Left colon (tissue), 2 donors: ENCODE measurements around the gene RFX1. TPM values are rescaled to one million over a fixed set of nuclear protein-coding genes. Genes with fewer than 3 reads are reported as not detected.

Source experiments
- ATAC-seq: fragments of 200-7000 bp; cut with Tn5 transposase; one replicate; pipeline ENCODE4 v1.9.1; 2020; ENCODE audit warnings: mild to moderate bottlenecking, moderate library complexity
- DNase-seq, 2 donors: peaks; one replicate each; pipeline ENCODE4 v3.0.0-alpha.2; 2020
- intact Hi-C, 2 donors: fragments of 100-400 bp; cut with DNase I in 1 of 2; cut with micrococcal nuclease in 1 of 2; formaldehyde crosslinking; loops; one replicate each; pipeline versions ENCODE4 v1.11.2 to v1.14.0; 2022; cut with DNase I, micrococcal nuclease
- total RNA-seq, 2 donors: library from RNA; stranded (reverse); fragmentation: NEBNext Ultra II Directional; extraction: Animal tissue kit (Norgen Biotek cat#: 25700); gene quantifications; one replicate each; pipeline ENCODE4 v1.2.1, GENCODE V29; 2021
- donor health status: DM: no; HTN: no; CAD: no.
- donor health status: DM: yes; HTN: yes; CAD: no.

The RFX1 gene
- total RNA-seq, 2 donors from 2014 or later: 11.6 to 12.0 TPM

DNA sequence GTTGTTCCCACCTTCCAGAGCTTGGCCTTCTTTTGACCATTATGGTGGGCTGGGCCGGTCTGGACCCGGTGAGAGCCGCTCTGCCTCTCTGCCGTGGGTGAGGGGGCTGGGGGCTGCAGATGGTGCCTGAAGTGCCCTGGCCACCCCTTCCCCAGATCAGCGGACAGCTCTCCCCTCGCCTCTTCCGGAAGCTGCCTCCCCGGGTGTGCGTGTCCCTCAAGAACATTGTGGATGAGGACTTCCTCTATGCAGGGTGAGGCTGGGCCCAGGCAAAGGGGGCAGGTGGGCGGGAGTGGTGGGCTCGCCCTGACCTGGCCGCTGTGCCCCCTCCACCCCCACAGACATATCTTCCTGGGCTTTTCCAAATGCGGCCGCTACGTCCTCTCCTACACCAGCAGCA lies 51.9 kb downstream of the RFX1 start:
- DNase-seq (no peak), ATAC-seq (no peak)
- intact Hi-C loops: no loop called here

DNA sequence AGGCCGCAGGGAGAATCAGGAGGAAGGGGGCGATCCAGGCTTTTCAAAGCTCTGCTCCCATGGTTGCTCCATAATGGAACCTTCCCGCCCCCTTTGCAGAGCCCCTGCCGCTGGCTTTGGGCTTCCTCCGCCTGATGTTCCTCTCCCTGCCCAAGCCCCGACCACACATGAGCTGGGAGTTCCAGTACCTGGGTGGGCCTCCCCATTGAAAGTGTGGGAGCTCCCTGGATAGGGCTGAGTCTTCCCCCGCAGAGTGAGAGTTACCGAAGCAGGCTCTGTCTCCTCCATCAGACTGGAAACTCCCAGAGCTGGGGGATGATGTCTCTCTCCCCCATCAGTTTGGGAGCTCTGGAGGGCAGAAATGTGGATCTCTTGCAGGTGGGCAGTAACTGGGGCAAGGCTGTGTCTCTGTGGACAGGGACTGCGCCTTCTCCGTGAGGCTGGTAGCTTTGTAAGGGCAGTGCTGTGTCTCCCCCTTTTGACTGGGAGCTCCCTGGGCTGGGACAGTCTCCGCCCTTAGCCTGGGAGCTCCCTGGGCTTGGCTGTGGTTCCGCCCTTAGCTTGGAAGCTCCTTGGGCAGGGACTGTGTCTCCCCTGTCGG lies 53.1 kb downstream of the RFX1 start:
- intact Hi-C loops: no loop called here
- DNase-seq (peak; percentile 74 to 77), ATAC-seq (peak; percentile 73)

DNA sequence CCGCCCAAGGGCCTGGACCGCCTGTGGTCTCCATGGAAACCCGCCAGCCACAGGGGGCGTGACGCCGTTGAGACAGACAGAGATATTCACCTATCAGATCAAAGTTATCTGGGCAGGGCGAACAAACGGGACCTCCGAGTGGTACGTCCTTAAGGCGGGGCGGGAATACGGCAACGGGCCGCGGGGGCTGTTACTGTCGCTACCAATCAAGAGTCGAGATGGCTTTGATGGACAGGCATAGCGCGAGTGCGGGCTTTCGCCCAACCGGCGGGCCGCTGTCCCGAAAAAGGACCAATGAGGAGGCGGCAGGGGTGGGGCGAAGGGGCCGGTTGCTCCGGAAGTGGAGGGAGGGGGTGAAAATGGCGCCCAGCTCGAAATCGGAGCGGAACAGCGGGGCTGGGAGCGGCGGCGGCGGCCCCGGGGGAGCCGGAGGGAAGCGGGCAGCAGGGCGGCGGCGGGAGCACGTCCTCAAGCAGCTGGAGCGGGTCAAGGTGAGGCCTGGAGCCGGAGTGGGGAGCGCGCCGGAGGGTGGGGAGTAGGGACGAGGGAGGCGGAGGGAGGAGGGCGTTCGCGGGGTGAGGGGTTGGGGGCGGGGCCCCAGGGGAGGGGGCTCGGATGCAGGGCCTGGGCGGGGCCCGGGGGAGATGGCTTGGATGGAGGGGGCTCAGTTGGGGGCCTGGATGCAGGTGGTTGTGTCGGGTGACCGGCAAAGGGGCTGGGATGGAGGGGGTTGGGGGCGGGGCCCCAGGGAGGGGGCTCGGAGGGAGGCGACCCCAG lies 53.8 kb downstream of the RFX1 start, which contains the start of gene DCAF15:
DCAF15 (plus strand) TSS at position 356 of the 777 bp plus-strand sequence; CDS start at position 360, 4 bp downstream.
- intact Hi-C loops: no loop called here
- peak; percentile 91 for ATAC-seq
- DNase-seq: peak; percentile 99 to 100

DNA sequence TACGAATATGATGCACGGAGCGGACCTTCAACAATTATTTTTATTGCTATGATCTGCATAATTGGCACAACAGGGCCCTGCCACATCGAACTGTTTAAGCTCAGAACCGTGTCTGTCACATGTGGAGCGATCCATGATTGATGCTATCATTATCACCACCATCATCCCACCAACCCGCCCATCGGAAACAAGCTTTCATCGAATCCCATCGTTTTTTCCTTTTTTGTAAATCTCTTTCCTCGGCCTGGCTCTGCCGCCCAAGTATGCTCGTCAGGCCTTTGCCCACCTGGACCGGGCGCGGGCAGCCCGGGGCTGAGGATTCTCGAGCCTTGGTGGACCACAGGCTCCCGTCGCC lies 54.3 kb downstream of the RFX1 start:
- ATAC-seq (no peak), DNase-seq (no peak)
- intact Hi-C loops: no loop called here

DNA sequence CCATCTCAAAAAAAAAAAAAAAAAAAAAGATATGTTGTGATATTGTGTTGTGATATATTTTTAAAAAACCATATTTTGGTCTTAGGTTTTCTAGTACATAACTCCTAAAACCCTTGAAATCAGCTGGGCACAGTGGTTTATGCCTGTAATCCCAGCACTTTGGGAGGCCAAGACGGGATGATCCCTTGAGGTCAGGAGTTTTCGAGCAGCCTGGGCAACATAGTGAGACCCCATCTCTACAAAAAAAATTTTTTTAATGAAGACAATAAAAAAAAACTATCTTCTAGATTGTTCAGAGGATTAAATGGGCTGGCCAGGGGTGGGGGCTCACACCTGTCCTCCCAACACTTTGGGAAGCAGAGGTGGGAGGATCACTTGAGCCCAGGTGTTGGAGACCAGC lies 55.1 kb downstream of the RFX1 start:
- intact Hi-C loops: no loop called here
- no peak for DNase-seq
- ATAC-seq: no peak

DNA sequence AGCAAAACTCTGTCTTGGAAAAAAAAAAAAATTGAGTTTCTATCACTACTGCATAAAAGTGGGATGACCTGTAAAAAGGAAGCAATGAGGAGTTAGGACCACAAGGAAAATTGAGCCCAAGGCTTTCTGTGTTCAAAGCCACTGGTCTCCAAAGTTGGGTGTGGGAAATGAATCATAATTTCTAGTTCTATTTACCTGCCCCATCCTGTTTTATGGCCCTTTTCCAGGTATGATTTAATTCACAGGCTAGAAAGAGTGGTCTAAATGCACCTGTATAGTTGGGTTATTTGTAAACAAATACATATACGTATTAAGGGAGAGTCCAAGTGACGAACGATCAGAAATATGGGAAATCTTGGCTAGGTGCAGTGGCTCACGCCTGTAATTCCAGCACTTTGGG lies 59.7 kb downstream of the RFX1 start:
- peak; percentile 30 for ATAC-seq
- no peak for DNase-seq
- intact Hi-C loops: no loop called here

DNA sequence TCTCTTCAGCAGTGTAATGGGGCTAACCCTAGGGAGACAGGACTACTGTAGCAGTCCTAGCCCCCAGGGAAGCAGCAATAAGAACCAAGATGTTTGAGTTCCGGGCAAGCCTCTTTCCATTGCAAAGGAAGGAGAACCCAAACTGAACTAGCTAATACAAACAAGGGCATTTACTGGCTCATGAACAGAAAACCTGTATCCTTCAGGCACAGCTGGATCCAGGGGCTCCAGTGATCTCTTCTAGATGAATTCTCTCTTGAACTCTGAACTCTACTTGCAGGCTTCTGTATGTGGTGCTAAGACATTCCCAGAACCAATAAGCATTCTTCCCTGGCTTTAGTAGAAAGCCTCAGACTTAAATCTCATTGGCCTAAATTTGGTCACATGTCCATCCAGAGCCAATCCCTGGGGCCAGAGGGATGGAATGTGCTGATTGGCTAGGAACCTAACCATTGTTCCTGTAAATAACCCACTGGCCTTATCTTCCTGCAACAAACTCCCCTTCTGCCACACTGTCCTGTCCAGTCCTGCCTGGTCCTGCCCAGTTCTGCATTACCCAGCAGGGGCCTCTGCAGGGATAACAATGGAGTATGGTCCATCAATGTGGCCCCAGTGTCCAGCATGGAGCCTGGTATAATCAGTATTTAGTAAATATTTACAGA lies 64.0 kb downstream of the RFX1 start:
- intact Hi-C loops: no loop called here
- no peak for DNase-seq
- no peak for ATAC-seq

DNA sequence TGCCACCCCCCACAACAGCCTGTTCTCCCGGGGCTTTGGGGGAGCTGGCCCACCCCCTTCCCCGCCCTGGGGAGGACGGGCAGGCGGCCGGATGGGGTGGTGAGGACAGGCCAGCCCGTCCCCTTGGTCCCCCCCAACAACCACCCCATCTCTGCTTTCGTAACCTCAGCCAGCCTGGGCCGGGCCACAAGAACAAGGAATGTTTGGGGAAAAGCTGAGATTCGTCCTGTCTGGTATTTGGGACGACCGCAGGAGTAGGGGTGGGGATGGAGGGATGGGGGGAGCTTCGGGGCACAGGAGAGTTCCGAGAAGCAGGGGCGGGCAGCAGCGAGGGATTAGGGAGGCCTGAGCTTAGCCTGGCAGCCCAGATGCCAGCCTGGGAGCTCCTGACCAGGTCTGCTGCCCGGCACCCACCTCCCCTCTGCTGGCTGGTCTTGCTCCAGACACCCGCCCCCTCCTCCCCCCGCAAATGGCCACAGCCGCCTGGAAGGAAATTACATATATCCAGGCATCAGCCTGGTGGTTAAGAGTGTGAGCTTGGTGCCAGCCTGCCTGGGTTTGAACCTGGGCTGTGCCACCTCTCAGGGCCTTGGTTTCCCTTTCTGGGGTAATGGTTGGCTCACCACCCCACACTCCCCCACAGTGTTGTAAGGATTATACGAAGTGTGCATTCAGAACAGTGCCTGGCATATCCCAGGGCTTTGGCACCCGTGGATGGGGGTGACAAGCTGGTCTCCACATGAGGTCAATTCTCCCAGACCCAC lies 67.6 kb downstream of the RFX1 start, which contains the start of gene PODNL1:
PODNL1 (minus strand) TSS at position 117 of the 764 bp plus-strand sequence. CDS start 236 bp downstream, outside the sequence.
- DNase-seq (no peak), ATAC-seq (no peak)
- intact Hi-C loops: no loop called here

DNA sequence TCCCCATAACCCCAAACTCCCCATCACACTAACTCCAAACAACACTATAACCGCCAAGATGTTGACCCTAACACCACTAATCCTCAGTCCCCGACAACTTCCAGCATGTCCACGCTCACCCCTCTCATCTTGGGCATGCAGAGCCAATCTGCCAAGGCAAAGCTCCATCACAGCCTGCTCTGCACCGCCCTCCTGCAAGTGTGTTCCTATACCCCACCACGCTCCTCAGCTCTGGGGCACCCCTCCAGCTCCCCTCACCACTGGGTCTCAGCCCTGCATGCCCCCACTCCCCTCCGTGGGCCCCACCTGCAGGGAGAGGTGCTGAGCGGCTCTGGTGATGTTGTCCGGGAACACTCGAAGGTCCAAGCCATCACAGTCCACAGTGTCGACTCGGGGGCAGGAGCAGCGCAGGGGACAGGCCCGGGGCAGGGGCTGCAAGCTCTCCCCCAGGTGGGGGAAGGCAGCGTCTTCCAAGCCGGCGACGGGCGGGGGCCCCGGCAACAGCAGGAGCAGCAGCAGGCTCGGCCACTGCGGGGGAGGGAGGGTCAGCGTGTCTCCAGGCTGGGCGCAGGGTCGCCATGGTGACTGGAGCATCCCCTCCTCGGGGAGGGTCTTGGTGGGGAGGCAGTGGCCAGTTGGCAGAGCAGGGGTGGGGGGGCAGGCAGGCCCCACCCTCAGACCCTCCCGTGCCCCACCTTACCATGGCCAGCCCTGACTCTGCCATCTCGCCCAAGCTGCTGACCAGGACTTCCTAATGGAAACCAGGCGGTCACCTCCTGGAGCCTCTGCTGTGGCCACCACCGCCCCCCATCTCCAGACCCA lies 68.4 kb downstream of the RFX1 start:
- intact Hi-C loops: no loop called here
- DNase-seq (no peak), ATAC-seq (no peak)

DNA sequence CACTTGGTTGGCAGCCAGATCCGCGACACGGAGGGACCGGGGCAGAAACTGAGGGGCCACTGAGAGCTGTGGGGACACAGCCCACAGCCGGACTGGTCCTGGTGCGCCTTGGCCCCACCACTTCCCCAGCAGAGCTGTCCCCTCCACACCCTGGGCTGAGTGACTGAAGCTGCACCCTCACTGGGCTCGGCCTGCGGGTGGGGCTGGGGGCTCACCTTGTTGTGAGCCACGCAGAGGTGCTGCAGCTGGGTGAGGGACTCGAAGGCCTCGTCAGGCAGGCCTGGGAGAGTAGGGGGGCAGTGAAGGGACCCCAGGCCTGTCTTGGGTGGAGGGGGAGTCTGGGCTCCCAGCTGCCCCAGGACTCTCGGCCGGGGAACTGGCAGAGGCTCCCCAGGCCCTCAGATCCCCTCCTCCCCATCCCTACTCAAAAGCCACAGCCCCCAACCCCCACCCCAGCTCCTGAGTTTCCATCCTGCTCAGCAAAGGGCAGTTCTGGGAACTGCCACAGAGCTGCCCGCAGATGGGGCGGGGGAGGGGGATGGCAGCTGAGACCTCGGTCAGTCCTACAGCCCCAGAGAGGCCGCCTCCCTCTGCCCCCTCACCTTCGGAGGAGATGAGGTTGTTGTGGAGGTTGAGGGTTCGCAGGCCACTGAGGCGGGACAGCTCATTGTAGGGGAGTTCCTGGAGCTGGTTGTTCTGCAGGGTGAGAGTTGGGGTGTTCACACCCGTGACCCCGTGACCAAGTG lies 70.2 kb downstream of the RFX1 start:
- ATAC-seq: no peak
- intact Hi-C loops: no loop called here

DNA sequence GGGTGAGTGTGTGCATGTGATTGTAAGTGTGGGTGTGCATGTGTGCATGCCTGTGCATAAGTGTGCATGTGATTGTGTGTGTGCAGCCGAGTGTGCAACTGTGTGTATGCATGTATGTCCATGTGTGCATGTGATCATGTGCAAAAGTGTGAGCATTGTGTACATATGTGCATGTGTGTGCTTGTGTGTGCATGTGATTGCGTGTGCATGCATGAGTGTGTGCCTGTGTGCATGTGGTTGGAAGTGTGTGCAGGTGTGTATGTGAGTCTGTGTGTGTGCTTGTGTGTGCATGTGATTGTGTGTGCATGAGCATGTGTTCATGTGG lies 71.4 kb downstream of the RFX1 start:
- intact Hi-C loops: no loop called here
- no peak for DNase-seq
- no peak for ATAC-seq

More for the DNA sequence above, 70.2 kb downstream of the RFX1 start:
- no peak for DNase-seq

DNA sequence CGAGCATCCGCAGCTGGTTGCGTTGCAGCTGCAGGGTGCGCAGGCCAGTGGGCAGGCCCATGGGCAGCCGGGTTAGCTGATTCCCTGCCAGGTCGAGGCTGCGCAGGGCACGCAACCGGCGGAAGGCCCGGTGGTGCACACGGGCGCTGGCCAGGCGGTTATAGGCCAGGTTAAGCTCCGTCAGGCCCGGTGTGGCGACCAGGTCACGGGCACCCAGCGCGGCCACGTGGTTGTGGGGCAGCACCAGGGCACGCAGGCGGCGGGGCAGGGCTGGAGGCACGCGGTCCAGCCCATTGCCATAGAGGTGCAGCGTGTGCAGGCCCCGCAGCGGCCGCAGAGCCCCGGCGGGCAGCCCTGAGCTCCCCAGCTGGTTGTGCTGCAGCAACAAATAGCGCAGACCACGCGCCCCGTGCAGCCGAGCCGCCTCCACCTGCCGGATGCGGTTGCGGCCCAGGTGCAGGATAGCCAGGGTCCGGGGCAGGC lies 73.2 kb downstream of the RFX1 start:
- peak; percentile 23 for ATAC-seq
- DNase-seq: no peak
- intact Hi-C loops: no loop called here

DNA sequence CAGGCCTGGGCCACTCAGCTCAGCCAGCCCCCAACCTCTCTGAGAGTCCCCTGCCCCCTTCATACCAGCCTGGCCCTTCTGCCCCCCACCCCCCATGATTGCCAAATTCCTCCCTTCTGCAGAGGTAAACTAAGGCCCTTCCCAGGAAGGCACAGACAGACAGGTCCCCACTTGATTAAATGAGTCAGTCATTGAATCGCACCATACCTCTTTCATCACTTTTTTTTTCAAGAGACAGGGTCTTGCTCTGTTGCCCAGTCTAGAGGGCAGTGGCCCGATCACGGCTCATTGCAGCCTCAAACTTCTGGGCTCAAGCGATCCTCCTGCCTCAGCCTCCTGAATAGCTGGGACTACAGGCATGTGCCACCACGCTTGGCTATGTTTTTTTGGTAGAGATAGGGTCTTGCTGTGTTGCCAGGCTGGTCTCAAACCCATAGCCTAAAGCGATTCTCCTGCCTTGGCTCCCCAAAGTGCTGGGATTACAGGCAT lies 73.9 kb downstream of the RFX1 start:
- ATAC-seq (no peak), DNase-seq (no peak)
- intact Hi-C loops: no loop called here

DNA sequence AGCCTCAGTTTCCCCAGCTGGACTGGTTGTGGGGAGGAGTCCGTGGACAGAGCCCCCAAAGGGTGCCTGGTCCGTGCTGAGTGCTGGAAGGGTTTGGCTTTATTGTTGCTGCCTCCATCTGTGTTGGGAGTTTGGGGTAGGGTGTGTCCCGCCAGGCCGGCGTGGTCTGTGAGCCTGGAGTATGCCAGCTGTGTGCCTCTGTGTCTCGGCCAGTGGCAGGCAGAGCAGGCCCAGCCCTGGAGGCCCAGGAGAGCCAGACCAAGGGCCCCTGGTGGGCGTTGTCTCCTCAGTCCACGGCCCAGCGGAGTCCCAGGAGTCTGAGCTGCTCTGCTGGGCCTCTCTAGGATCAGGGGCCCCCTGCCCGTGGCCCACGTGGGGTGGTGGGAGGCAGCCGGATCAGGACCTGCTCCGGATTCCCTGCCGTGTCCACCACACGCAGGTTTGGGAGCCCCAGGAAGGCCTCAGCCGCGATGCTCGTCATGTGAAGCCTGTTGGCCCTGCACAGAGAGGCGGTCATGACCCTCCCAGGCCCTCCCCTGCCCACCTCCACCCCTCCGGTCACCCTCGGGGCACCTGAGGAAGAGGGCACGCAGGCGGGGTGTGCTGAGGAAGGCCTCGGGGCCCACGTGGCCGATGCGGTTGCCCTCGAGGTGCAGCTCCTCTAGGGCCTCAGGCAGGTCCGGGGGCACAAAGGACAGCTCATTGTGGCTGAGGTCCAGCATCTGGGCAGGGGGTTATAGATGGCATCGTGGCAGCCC lies 74.5 kb downstream of the RFX1 start:
- intact Hi-C loops: no loop called here
- DNase-seq (no peak), ATAC-seq (peak; percentile 8)

DNA sequence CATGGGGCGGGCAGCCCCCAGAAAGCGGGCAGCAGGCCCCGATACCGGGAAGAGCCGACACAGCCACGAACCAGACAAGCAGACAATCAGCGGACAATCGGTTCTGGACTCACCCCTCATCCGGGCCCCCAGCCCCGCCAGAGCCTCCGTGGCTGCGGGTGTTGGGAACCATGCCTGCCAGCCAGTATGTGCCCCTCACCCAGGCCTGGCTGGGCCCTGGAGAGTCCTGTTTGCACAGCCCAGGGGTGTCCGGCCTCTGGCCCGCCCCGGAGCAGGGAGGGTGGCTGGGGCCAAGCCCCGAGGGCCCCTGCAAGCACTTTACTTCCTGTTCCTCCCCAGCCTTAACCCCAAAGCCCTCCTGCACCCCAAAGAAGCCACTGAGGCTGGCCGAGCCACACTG lies 75.7 kb downstream of the RFX1 start:
- ATAC-seq: no peak
- DNase-seq: no peak
- intact Hi-C loops: no loop called here

DNA sequence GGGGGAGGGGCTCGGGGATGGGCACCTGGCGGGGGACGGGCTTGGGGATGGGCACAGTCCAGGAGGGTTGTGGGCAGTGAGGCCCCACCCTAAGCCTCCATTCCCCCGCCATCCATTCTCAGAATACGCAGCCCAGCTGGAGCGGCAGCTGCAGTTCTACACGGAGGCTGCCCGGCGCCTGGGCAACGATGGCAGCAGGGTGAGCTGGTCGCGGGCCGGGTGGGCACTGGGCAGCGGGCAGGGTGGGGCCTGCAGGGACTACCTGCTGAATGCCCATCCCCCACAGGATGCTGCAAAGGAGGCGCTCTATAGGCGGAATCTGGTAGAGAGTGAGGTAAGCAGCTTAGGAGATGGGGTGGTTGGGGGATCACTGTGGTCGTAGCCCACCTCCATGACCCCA lies 76.2 kb downstream of the RFX1 start:
- no peak for ATAC-seq
- intact Hi-C loops: no loop called here
- DNase-seq: no peak

DNA sequence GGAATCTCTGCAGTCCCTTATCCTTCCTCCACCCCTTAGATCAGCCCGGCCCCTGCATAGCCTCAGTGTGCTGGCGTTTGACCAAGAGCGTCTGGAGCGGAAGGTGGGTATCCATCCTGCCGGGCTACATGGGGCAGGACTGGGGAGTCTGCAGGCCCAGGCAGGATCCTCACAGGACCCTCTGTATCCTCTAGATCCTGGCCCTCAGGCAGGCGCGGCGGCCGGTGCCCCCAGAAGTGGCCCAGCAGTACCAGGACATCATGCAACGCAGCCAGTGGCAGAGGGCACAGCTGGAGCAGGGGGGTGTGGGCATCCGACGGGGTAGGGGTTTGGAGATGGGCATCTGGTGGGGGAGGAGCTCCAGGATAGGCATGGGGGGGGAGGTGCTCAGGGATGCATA lies 76.8 kb downstream of the RFX1 start:
- DNase-seq (no peak), ATAC-seq (no peak)
- intact Hi-C loops: no loop called here
